Activated CD4-positive, alpha-beta T cell treated with anti-CD3 and anti-CD28 coated beads, Interleukin-2, amount 10 ng/mL, durations not matched to agents 24 days and 14 days (primary cell): ENCODE results near the gene PRICKLE4. TPM values are rescaled to one million over a fixed set of nuclear protein-coding genes. Genes with fewer than 3 reads are reported as not detected.
A peak's percentile ranks its signal among the peaks of the same experiment; 100 is the strongest.

Experiments used
- DNase-seq: peaks from one replicate; pipeline ENCODE4 v3.0.0; 2022
- H3K27ac Mint-ChIP-seq: one replicate; pipeline ENCODE4 v1.8.0; 2022; ENCODE audit warnings: mild to moderate bottlenecking, mixed read lengths
- H3K27me3 Mint-ChIP-seq: one replicate; pipeline ENCODE4 v1.8.0; 2022; ENCODE audit warnings: mixed read lengths
- H3K36me3 Mint-ChIP-seq: one replicate; pipeline ENCODE4 v1.8.0; 2022; ENCODE audit warnings: low read depth, mild to moderate bottlenecking, mixed read lengths
- H3K4me1 Mint-ChIP-seq: one replicate; pipeline ENCODE4 v1.8.0; 2021; ENCODE audit warnings: mixed read lengths
- H3K4me3 Mint-ChIP-seq: one replicate; pipeline ENCODE4 v1.8.0; 2022; ENCODE audit warnings: mild to moderate bottlenecking, moderate library complexity, mixed read lengths
- H3K9me3 Mint-ChIP-seq: one replicate; pipeline ENCODE4 v1.8.0; 2021; ENCODE audit warnings: mixed read lengths
- intact Hi-C: fragments of 100-400 bp; cut with micrococcal nuclease; formaldehyde crosslinking; loops from one replicate; pipeline ENCODE4 v1.15.1; 2023
- total RNA-seq: library from RNA; stranded (reverse); gene quantifications from 2 replicates; pipeline ENCODE4 v1.2.3, GENCODE V29; 2022

The PRICKLE4 gene
- total RNA-seq, result not detected in 2 replicates

- peak within 1 kb of the TSS; percentile 96 for H3K4me3 Mint-ChIP-seq
- peaks cover 3% of the 10 kb centered on the region for H3K36me3 Mint-ChIP-seq
- H3K4me1 Mint-ChIP-seq, result peaks cover 24% of the 10 kb centered on the region
- intact Hi-C loops, result loop anchor here (1.0 kb wide), 3 partner anchors 45 to 386 kb away; partner anchors contain the start of gene TFEB
- H3K27ac Mint-ChIP-seq, result peak within 1 kb of the TSS; percentile 81
- peaks cover 21% of the 10 kb centered on the region for H3K27me3 Mint-ChIP-seq
- H3K9me3 Mint-ChIP-seq, result no peaks in the 10 kb centered on the region
- no peak for DNase-seq
Observed at GRCh38 chr6:41780551-41781365, at the start of gene PRICKLE4. Gene PRICKLE4, plus strand, starts transcription at chr6:41780782. Its CDS starts 2,692 bp downstream, at chr6:41783474.

- no peak overlapping the region for H3K27ac Mint-ChIP-seq
- H3K36me3 Mint-ChIP-seq, result no peaks in the 10 kb centered on the region
- H3K27me3 Mint-ChIP-seq, result no peaks in the 10 kb centered on the region
- H3K9me3 Mint-ChIP-seq, result no peaks in the 10 kb centered on the region
- H3K4me3 Mint-ChIP-seq, result no peak overlapping the region
- no peak for DNase-seq
- H3K4me1 Mint-ChIP-seq, result peaks cover 45% of the 10 kb centered on the region
- intact Hi-C loops, result loop anchor here (10.0 kb wide), 1 partner anchor 657 kb away; the partner anchor contains the start of genes NFYA and OARD1
Observed at GRCh38 chr6:41731561-41732086, 49.0 kb upstream of the PRICKLE4 start.

GRCh38 chr6:41732149-41732548 lies 48.4 kb upstream of the PRICKLE4 start:
- Mint-ChIP-seq H3K9me3 (no peaks in the 10 kb centered on the region), H3K27me3 (no peaks in the 10 kb centered on the region), H3K36me3 (no peaks in the 10 kb centered on the region), H3K4me3 (peak overlapping the region; percentile 86), H3K4me1 (peaks cover 40% of the 10 kb centered on the region), H3K27ac (peak overlapping the region; percentile 43)
- no peak for DNase-seq
- intact Hi-C loops, result loop anchor here (10.0 kb wide), 1 partner anchor 657 kb away; the partner anchor contains the start of genes NFYA and OARD1

GRCh38 chr6:41732591-41733359 lies 47.8 kb upstream of the PRICKLE4 start:
- H3K4me1 Mint-ChIP-seq, result peaks cover 40% of the 10 kb centered on the region
- H3K4me3 Mint-ChIP-seq, result peak overlapping the region; percentile 86
- no peaks in the 10 kb centered on the region for H3K9me3 Mint-ChIP-seq
- peak overlapping the region; percentile 43 for H3K27ac Mint-ChIP-seq
- intact Hi-C loops, result loop anchor here (10.0 kb wide), 1 partner anchor 658 kb away; the partner anchor contains the start of genes NFYA and OARD1
- DNase-seq, result peak; percentile 89
- no peaks in the 10 kb centered on the region for H3K27me3 Mint-ChIP-seq
- H3K36me3 Mint-ChIP-seq, result no peaks in the 10 kb centered on the region

GRCh38 chr6:41733360-41733706 lies 47.2 kb upstream of the PRICKLE4 start:
- H3K4me1 Mint-ChIP-seq, result peaks cover 40% of the 10 kb centered on the region
- DNase-seq, result peak; percentile 65
- no peaks in the 10 kb centered on the region for H3K9me3 Mint-ChIP-seq
- intact Hi-C loops, result loop anchor here (10.0 kb wide), 1 partner anchor 659 kb away; the partner anchor contains the start of genes NFYA and OARD1
- H3K27me3 Mint-ChIP-seq, result no peaks in the 10 kb centered on the region
- H3K36me3 Mint-ChIP-seq, result no peaks in the 10 kb centered on the region
- peak overlapping the region; percentile 86 for H3K4me3 Mint-ChIP-seq
- H3K27ac Mint-ChIP-seq, result peak overlapping the region; percentile 3

- Mint-ChIP-seq H3K4me1 (peaks cover 39% of the 10 kb centered on the region), H3K27me3 (no peaks in the 10 kb centered on the region), H3K27ac (peak overlapping the region; percentile 84), H3K36me3 (no peaks in the 10 kb centered on the region), H3K4me3 (peak overlapping the region; percentile 86), H3K9me3 (no peaks in the 10 kb centered on the region)
- intact Hi-C loops, result loop anchor here (2.0 to 10.0 kb wide), 2 partner anchors 27 to 659 kb away; partner anchors contain the start of genes NFYA and OARD1
- DNase-seq, result peak; percentile 92
Observed at GRCh38 chr6:41733707-41734665, 46.6 kb upstream of the PRICKLE4 start.

GRCh38 chr6:41734666-41735426 lies 45.7 kb upstream of the PRICKLE4 start:
- H3K27ac Mint-ChIP-seq, result peak overlapping the region; percentile 29
- peak overlapping the region; percentile 86 for H3K4me3 Mint-ChIP-seq

GRCh38 chr6:41735427-41736185 lies 45.0 kb upstream of the PRICKLE4 start, which contains the start of gene TFEB:
Gene TFEB, minus strand, starts transcription at chr6:41735608. Its CDS starts 44,395 bp downstream, at chr6:41691213.
- no peaks in the 10 kb centered on the region for H3K27me3 Mint-ChIP-seq
- peak within 1 kb of the TSS; percentile 86 for H3K4me3 Mint-ChIP-seq
- H3K9me3 Mint-ChIP-seq, result no peaks in the 10 kb centered on the region
- peak; percentile 99 for DNase-seq
- H3K36me3 Mint-ChIP-seq, result no peaks in the 10 kb centered on the region
- intact Hi-C loops, result loop anchor here (1.0 to 10.0 kb wide), 6 partner anchors 29 to 661 kb away; partner anchors contain the start of genes BYSL, MED20, NFYA and OARD1
- H3K27ac Mint-ChIP-seq, result peak within 1 kb of the TSS; percentile 62
- peaks cover 31% of the 10 kb centered on the region for H3K4me1 Mint-ChIP-seq

More at GRCh38 chr6:41734666-41735426, 45.7 kb upstream of the PRICKLE4 start:
- peaks cover 37% of the 10 kb centered on the region for H3K4me1 Mint-ChIP-seq
- peak; percentile 92 for DNase-seq
- no peaks in the 10 kb centered on the region for H3K9me3 Mint-ChIP-seq
- no peaks in the 10 kb centered on the region for H3K36me3 Mint-ChIP-seq
- intact Hi-C loops, result loop anchor here (1.0 to 10.0 kb wide), 6 partner anchors 28 to 660 kb away; partner anchors contain the start of genes BYSL, MED20, NFYA and OARD1
- H3K27me3 Mint-ChIP-seq, result no peaks in the 10 kb centered on the region

GRCh38 chr6:41736186-41736733 lies 44.3 kb upstream of the PRICKLE4 start:
- H3K36me3 Mint-ChIP-seq, result no peaks in the 10 kb centered on the region
- H3K4me3 Mint-ChIP-seq, result no peak overlapping the region
- H3K27ac Mint-ChIP-seq, result no peak overlapping the region
- H3K9me3 Mint-ChIP-seq, result no peaks in the 10 kb centered on the region
- H3K4me1 Mint-ChIP-seq, result peaks cover 27% of the 10 kb centered on the region
- H3K27me3 Mint-ChIP-seq, result no peaks in the 10 kb centered on the region
- DNase-seq, result no peak
- intact Hi-C loops, result loop anchor here (10.0 kb wide), 1 partner anchor 661 kb away; the partner anchor contains the start of genes NFYA and OARD1

GRCh38 chr6:41736800-41737555 lies 43.6 kb upstream of the PRICKLE4 start:
- H3K27ac Mint-ChIP-seq, result no peak overlapping the region
- no peaks in the 10 kb centered on the region for H3K36me3 Mint-ChIP-seq
- no peaks in the 10 kb centered on the region for H3K9me3 Mint-ChIP-seq
- peaks cover 2% of the 10 kb centered on the region for H3K27me3 Mint-ChIP-seq
- H3K4me3 Mint-ChIP-seq, result no peak overlapping the region
- peaks cover 23% of the 10 kb centered on the region for H3K4me1 Mint-ChIP-seq
- no peak for DNase-seq
- intact Hi-C loops, result loop anchor here (10.0 kb wide), 1 partner anchor 662 kb away; the partner anchor contains the start of genes NFYA and OARD1
